ENCODE measurements around the gene KIAA0930. TPM values are rescaled to one million over a fixed set of nuclear protein-coding genes. Genes with fewer than 3 reads are reported as not detected.
A peak's percentile ranks its signal among the peaks of the same experiment; 100 is the strongest.

The KIAA0930 gene
- total and polyA plus RNA-seq, 2 of the 4 experiments (the other 2 are of a cell fraction), result 25.3 to 34.1 TPM

DNA sequence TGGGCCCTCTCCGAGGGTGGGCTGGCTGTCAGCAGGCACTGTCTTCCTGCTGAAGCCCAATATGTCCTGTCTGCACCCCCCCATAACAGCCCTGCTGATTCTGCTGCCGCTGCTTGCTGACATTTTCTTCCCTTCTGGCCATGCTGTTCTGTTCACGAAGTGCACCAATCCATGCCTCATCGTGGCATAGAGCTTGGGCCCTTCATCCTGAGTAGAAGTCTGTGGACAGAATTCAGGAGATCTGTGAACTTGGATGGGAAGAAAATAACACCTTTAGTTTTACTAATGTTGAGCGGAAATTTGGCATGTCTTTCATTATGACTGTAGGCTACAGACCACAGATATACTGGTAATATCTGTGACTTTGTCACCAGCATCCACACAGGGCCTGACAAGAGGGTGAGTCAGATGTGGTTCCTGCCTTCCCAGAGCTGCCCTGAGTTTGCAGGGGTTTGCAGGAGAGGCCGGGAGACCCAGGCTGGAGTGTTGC, 14.1 kb upstream of the KIAA0930 start:
- Histone ChIP-seq H3K9ac (ENCODE audit: low read depth, low read length) (no peak overlapping the region), H2BK120ac (ENCODE audit: low read depth, low read length) (no peak overlapping the region), H3K56ac (ENCODE audit: extremely low read depth, insufficient read depth, low read length) (no peak overlapping the region), H3K9me1 (ENCODE audit: insufficient read depth, low read length) (no peaks in the 10 kb centered on the region), H3K27ac (ENCODE audit: insufficient read depth, low read length) (no peak overlapping the region), H2BK5ac (ENCODE audit: low read depth, low read length, poor library complexity, severe bottlenecking) (no peak overlapping the region), H2AFZ (replicated peaks; ENCODE audit: low read length, poor library complexity) (peak overlapping the region; percentile 14), H3K23ac (ENCODE audit: low read depth, low read length) (no peak overlapping the region; the same call in 1 of the 2 replicates), H4K91ac (ENCODE audit: insufficient read depth, low read depth, low read length) (no peak overlapping the region), H4K20me1 (ENCODE audit: insufficient read depth, low read length) (no peaks in the 10 kb centered on the region), H3K4me2 (ENCODE audit: low read depth, low read length) (no peak overlapping the region), H4K8ac (ENCODE audit: low read depth in 2 of 2, low read length in 2 of 2) (no peak overlapping the region), H2BK20ac (ENCODE audit: low read depth, low read length) (no peak overlapping the region), H2BK15ac (ENCODE audit: low read depth, low read length) (no peak overlapping the region), H3K4me1 (ENCODE audit: control insufficient read depth, insufficient read depth, low read length) (no peaks in the 10 kb centered on the region), H3K4ac (ENCODE audit: low read depth, low read length) (no peak overlapping the region), H3K14ac (replicated peaks; ENCODE audit: low read depth, low read length) (no peak overlapping the region), H3K4me3 (ENCODE audit: insufficient read depth, low read depth, low read length) (no peak overlapping the region), H3K9me3 (ENCODE audit: control insufficient read depth, insufficient read depth, low read length) (peaks cover 3% of the 10 kb centered on the region; the same call in 1 of the 2 replicates), H3K79me1 (ENCODE audit: low read depth in 1 of 2, low read length in 2 of 2) (no peaks in the 10 kb centered on the region), H4K5ac (ENCODE audit: low read depth, low read length) (no peak overlapping the region), H2AK5ac (ENCODE audit: low read depth, low read length) (no peak overlapping the region), H3K18ac (ENCODE audit: low read depth, low read length) (no peak overlapping the region), H3K27me3 (ENCODE audit: control insufficient read depth, insufficient read depth, low read length) (peaks cover 2% of the 10 kb centered on the region; the same call in 1 of the 2 replicates), H2AK9ac (replicated peaks; ENCODE audit: low read depth, low read length, poor library complexity) (no peak overlapping the region), H3K36me3 (ENCODE audit: control insufficient read depth, insufficient read depth, low read length) (no peaks in the 10 kb centered on the region)
- ChIA-PET POLR2A (ENCODE audit: unreplicated experiment) (no interaction called here), CTCF (no interaction called here)
- BruUV-seq (replicated peaks), result no TSS peak
- dilution Hi-C loops (cut with HindIII; ENCODE audit: low sequenced_read_pairs, unreplicated experiment), result no loop called here
- intact Hi-C loops (cut with micrococcal nuclease), result no loop called here
- in situ Hi-C loops (cut with MboI; ENCODE audit: low sequenced_read_pairs), result no loop called here
- TF ChIP-seq, protein P1, sequence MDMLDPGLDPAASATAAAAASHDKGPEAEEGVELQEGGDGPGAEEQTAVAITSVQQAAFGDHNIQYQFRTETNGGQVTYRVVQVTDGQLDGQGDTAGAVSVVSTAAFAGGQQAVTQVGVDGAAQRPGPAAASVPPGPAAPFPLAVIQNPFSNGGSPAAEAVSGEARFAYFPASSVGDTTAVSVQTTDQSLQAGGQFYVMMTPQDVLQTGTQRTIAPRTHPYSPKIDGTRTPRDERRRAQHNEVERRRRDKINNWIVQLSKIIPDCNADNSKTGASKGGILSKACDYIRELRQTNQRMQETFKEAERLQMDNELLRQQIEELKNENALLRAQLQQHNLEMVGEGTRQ (IDR thresholded peaks at IDR 0.05; ENCODE audit: low read depth, low read length), result no peak
- TF ChIP-seq, protein P2, sequence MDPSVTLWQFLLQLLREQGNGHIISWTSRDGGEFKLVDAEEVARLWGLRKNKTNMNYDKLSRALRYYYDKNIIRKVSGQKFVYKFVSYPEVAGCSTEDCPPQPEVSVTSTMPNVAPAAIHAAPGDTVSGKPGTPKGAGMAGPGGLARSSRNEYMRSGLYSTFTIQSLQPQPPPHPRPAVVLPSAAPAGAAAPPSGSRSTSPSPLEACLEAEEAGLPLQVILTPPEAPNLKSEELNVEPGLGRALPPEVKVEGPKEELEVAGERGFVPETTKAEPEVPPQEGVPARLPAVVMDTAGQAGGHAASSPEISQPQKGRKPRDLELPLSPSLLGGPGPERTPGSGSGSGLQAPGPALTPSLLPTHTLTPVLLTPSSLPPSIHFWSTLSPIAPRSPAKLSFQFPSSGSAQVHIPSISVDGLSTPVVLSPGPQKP (IDR thresholded peaks at IDR 0.05; ENCODE audit: borderline replicate concordance, low read depth, low read length), result no peak
- TF ChIP-seq CTCF (conservative IDR thresholded peaks at IDR 0.05; ENCODE audit: low read depth, low read length) (no peak), MAFK (IDR thresholded peaks at IDR 0.05; ENCODE audit: low read depth, low read length) (no peak), RAD21 (IDR thresholded peaks at IDR 0.05; ENCODE audit: low read length) (no peak), CEBPB (IDR thresholded peaks at IDR 0.05; ENCODE audit: low read depth, low read length) (no peak), MAZ (IDR thresholded peaks at IDR 0.05; ENCODE audit: borderline replicate concordance, low read depth, low read length) (no peak), MXI1 (IDR thresholded peaks at IDR 0.05; ENCODE audit: borderline replicate concordance, low read depth, low read length) (no peak), BHLHE40 (IDR thresholded peaks at IDR 0.05; ENCODE audit: low read depth, low read length) (no peak), SMC3 (IDR thresholded peaks at IDR 0.05; ENCODE audit: low read depth, low read length) (no peak), RFX5 (IDR thresholded peaks at IDR 0.05; ENCODE audit: low read depth, low read length) (no peak), RCOR1 (IDR thresholded peaks at IDR 0.05; ENCODE audit: insufficient replicate concordance, low read length) (no peak), NFE2L2 (IDR thresholded peaks at IDR 0.05; ENCODE audit: low read depth, low read length) (no peak), CHD1 (IDR thresholded peaks at IDR 0.05; ENCODE audit: low read depth, low read length) (no peak)
- DNase-seq (no peak), ATAC-seq (ENCODE audit: low read depth) (peak; percentile 32; the same call in 1 of the 2 replicates)
- WGBS, 2 experiments (ENCODE audit: extremely low coverage in 2 of 2, insufficient read length in 1 of 2), result 100% methylated on average over 1 of the region's 6 CpGs; no CpG with 5 or more reads in 1 of the 2 experiments
